Measurements from ENCODE around the gene PSMD1. TPM values are rescaled to one million over a fixed set of nuclear protein-coding genes. Genes with fewer than 3 reads are reported as not detected.
A peak's percentile ranks its signal among the peaks of the same experiment; 100 is the strongest.

Gene PSMD1
- total and polyA plus RNA-seq, 2 experiments from 2014 or later: 148 to 177 TPM

DNA sequence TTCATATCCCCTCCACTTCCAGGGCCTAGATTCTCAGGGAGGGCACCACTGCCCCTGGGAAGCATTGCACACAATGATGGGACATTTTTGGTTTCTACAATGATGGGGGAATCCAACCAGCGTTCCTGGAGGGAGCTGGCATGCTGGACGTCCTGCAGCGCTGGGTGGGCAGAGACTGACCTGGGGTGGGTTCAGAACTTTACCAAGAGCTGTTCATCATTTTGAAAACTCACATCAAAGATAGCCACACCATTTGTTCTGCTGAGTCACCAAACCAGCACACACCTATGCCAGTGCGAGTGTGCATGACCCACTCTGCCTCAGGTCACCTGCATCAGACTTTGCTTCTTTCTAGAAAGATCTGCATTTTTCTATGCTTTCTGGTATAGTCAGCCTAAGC, 127.7 kb downstream of the PSMD1 start:
- Mint-ChIP-seq H3K27ac (no peak overlapping the region), H3K27me3 (ENCODE audit: insufficient read depth, low read depth, poor library complexity) (peaks cover 24% of the 10 kb centered on the region), H3K9me3 (no peaks in the 10 kb centered on the region), H3K4me3 (no peak overlapping the region), H3K36me3 (ENCODE audit: low read depth) (no peaks in the 10 kb centered on the region), H3K4me1 (peaks cover 22% of the 10 kb centered on the region)
- H3K9me2 ChIP-seq (ENCODE audit: insufficient read depth): peaks cover 3% of the 10 kb centered on the region; the same call in 1 of the 2 replicates
- DNase-seq (ENCODE audit: low spot score): no peak
- no peaks in the 10 kb centered on the region for H3K27me3 ChIP-seq (ENCODE audit: insufficient read depth)
- peaks cover 10% of the 10 kb centered on the region for H3K4me1 ChIP-seq (ENCODE audit: insufficient read depth)
- no peaks in the 10 kb centered on the region for H3K79me2 ChIP-seq (replicated peaks; ENCODE audit: insufficient read depth)
- H4K20me1 ChIP-seq (replicated peaks; ENCODE audit: insufficient read depth): no peaks in the 10 kb centered on the region
- no peaks in the 10 kb centered on the region for H3K36me3 ChIP-seq (ENCODE audit: insufficient read depth)
- no peak for TF ChIP-seq NANOG (IDR thresholded peaks at IDR 0.05; ENCODE audit: borderline replicate concordance)
- TF ChIP-seq, protein P1, sequence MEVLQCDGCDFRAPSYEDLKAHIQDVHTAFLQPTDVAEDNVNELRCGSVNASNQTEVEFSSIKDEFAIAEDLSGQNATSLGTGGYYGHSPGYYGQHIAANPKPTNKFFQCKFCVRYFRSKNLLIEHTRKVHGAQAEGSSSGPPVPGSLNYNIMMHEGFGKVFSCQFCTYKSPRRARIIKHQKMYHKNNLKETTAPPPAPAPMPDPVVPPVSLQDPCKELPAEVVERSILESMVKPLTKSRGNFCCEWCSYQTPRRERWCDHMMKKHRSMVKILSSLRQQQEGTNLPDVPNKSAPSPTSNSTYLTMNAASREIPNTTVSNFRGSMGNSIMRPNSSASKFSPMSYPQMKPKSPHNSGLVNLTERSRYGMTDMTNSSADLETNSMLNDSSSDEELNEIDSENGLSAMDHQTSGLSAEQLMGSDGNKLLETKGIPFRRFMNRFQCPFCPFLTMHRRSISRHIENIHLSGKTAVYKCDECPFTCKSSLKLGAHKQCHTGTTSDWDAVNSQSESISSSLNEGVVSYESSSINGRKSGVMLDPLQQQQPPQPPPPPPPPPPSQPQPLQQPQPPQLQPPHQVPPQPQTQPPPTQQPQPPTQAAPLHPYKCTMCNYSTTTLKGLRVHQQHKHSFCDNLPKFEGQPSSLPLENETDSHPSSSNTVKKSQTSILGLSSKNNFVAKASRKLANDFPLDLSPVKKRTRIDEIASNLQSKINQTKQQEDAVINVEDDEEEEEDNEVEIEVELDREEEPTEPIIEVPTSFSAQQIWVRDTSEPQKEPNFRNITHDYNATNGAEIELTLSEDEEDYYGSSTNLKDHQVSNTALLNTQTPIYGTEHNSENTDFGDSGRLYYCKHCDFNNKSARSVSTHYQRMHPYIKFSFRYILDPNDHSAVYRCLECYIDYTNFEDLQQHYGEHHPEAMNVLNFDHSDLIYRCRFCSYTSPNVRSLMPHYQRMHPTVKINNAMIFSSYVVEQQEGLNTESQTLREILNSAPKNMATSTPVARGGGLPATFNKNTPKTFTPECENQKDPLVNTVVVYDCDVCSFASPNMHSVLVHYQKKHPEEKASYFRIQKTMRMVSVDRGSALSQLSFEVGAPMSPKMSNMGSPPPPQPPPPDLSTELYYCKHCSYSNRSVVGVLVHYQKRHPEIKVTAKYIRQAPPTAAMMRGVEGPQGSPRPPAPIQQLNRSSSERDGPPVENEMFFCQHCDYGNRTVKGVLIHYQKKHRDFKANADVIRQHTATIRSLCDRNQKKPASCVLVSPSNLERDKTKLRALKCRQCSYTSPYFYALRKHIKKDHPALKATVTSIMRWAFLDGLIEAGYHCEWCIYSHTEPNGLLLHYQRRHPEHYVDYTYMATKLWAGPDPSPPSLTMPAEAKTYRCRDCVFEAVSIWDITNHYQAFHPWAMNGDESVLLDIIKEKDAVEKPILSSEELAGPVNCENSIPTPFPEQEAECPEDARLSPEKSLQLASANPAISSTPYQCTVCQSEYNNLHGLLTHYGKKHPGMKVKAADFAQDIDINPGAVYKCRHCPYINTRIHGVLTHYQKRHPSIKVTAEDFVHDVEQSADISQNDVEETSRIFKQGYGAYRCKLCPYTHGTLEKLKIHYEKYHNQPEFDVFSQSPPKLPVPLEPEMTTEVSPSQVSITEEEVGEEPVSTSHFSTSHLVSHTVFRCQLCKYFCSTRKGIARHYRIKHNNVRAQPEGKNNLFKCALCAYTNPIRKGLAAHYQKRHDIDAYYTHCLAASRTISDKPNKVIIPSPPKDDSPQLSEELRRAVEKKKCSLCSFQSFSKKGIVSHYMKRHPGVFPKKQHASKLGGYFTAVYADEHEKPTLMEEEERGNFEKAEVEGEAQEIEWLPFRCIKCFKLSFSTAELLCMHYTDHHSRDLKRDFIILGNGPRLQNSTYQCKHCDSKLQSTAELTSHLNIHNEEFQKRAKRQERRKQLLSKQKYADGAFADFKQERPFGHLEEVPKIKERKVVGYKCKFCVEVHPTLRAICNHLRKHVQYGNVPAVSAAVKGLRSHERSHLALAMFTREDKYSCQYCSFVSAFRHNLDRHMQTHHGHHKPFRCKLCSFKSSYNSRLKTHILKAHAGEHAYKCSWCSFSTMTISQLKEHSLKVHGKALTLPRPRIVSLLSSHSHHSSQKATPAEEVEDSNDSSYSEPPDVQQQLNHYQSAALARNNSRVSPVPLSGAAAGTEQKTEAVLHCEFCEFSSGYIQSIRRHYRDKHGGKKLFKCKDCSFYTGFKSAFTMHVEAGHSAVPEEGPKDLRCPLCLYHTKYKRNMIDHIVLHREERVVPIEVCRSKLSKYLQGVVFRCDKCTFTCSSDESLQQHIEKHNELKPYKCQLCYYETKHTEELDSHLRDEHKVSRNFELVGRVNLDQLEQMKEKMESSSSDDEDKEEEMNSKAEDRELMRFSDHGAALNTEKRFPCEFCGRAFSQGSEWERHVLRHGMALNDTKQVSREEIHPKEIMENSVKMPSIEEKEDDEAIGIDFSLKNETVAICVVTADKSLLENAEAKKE (CRISPR knock-in tag; IDR thresholded peaks at IDR 0.05): no peak
- no peak for TF ChIP-seq EZH2phosphoT487 (IDR thresholded peaks at IDR 0.05; ENCODE audit: unreplicated experiment)
- no peak for TF ChIP-seq EZH2 (IDR thresholded peaks at IDR 0.05; ENCODE audit: low read depth, unreplicated experiment)
- TF ChIP-seq, protein P2, sequence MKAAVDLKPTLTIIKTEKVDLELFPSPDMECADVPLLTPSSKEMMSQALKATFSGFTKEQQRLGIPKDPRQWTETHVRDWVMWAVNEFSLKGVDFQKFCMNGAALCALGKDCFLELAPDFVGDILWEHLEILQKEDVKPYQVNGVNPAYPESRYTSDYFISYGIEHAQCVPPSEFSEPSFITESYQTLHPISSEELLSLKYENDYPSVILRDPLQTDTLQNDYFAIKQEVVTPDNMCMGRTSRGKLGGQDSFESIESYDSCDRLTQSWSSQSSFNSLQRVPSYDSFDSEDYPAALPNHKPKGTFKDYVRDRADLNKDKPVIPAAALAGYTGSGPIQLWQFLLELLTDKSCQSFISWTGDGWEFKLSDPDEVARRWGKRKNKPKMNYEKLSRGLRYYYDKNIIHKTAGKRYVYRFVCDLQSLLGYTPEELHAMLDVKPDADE (IDR thresholded peaks at IDR 0.05): no peak
- no peak for TF ChIP-seq STAT1 (IDR thresholded peaks at IDR 0.05; ENCODE audit: unreplicated experiment)
- TF ChIP-seq, protein P3, sequence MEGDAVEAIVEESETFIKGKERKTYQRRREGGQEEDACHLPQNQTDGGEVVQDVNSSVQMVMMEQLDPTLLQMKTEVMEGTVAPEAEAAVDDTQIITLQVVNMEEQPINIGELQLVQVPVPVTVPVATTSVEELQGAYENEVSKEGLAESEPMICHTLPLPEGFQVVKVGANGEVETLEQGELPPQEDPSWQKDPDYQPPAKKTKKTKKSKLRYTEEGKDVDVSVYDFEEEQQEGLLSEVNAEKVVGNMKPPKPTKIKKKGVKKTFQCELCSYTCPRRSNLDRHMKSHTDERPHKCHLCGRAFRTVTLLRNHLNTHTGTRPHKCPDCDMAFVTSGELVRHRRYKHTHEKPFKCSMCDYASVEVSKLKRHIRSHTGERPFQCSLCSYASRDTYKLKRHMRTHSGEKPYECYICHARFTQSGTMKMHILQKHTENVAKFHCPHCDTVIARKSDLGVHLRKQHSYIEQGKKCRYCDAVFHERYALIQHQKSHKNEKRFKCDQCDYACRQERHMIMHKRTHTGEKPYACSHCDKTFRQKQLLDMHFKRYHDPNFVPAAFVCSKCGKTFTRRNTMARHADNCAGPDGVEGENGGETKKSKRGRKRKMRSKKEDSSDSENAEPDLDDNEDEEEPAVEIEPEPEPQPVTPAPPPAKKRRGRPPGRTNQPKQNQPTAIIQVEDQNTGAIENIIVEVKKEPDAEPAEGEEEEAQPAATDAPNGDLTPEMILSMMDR (conservative IDR thresholded peaks at IDR 0.05; ENCODE audit: low read depth in 2 of 2): no peak
- no peak for TF ChIP-seq JUNB (IDR thresholded peaks at IDR 0.05; ENCODE audit: unreplicated experiment)
- TF ChIP-seq ZNF114 (CRISPR knock-in tag; IDR thresholded peaks at IDR 0.05): no peak
- no peak for TF ChIP-seq ZNF331 (CRISPR knock-in tag; IDR thresholded peaks at IDR 0.05; ENCODE audit: low read depth)
- no peak for TF ChIP-seq POLR2AphosphoS5 (IDR thresholded peaks at IDR 0.05; ENCODE audit: low read depth)
- TF ChIP-seq CREB1 (CRISPR knock-in tag; IDR thresholded peaks at IDR 0.05; ENCODE audit: low read depth): no peak
- TF ChIP-seq, protein P4, sequence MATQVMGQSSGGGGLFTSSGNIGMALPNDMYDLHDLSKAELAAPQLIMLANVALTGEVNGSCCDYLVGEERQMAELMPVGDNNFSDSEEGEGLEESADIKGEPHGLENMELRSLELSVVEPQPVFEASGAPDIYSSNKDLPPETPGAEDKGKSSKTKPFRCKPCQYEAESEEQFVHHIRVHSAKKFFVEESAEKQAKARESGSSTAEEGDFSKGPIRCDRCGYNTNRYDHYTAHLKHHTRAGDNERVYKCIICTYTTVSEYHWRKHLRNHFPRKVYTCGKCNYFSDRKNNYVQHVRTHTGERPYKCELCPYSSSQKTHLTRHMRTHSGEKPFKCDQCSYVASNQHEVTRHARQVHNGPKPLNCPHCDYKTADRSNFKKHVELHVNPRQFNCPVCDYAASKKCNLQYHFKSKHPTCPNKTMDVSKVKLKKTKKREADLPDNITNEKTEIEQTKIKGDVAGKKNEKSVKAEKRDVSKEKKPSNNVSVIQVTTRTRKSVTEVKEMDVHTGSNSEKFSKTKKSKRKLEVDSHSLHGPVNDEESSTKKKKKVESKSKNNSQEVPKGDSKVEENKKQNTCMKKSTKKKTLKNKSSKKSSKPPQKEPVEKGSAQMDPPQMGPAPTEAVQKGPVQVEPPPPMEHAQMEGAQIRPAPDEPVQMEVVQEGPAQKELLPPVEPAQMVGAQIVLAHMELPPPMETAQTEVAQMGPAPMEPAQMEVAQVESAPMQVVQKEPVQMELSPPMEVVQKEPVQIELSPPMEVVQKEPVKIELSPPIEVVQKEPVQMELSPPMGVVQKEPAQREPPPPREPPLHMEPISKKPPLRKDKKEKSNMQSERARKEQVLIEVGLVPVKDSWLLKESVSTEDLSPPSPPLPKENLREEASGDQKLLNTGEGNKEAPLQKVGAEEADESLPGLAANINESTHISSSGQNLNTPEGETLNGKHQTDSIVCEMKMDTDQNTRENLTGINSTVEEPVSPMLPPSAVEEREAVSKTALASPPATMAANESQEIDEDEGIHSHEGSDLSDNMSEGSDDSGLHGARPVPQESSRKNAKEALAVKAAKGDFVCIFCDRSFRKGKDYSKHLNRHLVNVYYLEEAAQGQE (IDR thresholded peaks at IDR 0.05; ENCODE audit: unreplicated experiment): no peak
- ATAC-seq: no peak
- H3K4me2 ChIP-seq: no peak overlapping the region
- no peaks in the 10 kb centered on the region; the same call in 1 of the 2 replicates for H3F3A ChIP-seq (replicated peaks; ENCODE audit: low read depth)
- no peak overlapping the region for H3K27ac ChIP-seq (ENCODE audit: low read depth)
- 0 out of 2 replicates have a peak overlapping the region, but pooled peaks have one; percentile 52 for H2AFZ ChIP-seq
- no peak overlapping the region for H3K4me3 ChIP-seq

Measured in GM23338 (cell line).